Neural progenitor cell (in vitro differentiated cells): ENCODE measurements around the gene CMYA5.

ENCODE experiments used
- CTCF ChIP-seq: fragments of 200-600 bp; sonication (generic); IDR thresholded peaks from 2 replicates; pipeline ENCODE4 v1.5.1; 2017; ENCODE audit warnings: antibody characterized with exemption, mild to moderate bottlenecking
- EZH2 ChIP-seq: fragments of 200-600 bp; sonication (generic); IDR thresholded peaks from 2 replicates; pipeline ENCODE4 v1.6.1; 2017; ENCODE audit warnings: antibody characterized with exemption, mild to moderate bottlenecking, moderate library complexity

DNA sequence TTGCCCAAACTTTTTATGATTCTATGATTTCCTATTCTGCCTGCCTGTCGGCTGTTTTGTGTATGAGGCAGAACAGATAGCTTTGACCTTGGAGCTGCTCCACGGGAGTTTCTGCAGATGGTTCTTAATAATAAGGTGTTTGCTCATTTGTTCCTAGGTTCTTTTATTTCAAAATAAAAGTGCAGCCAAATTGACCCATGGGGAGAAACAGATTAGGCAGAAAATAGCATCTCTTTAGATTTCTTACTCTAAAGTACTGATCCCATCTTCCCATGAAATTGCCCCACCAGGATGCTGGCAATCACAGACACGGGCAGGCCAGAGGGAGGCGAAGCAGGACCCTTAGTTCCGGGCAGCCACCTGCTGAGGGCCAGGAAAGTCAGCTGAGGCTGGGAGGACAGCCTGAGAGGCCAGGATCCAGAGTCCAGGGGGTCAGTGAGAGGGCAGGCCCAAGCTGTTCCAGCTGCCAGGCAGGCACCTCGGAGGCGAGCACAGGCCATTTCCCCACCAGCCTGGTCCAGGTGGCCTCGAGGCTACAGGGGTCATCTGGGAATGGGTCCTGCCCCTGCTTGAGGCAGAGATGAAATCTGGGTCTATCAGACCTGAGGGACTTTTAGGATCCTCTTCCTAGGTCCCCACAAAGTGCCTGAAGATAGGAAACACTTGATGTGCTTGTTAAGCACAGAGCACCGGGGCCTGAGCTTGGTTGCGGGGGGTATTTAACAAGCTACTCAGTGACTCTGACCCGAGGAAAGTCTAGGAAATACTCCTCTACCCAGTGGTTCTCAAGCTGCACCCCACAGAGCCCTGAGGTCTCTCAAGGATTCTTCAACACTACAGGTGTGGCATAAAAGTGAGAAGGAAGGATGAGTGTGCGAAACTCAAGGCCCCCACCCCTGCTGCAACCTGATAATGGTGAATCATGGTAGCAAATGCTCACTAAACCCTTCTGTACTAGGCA lies 145.4 kb downstream of the CMYA5 start:
- no peak for TF ChIP-seq CTCF
- TF ChIP-seq EZH2 = no peak
